ENCODE results near the gene SDHB.

SDHB gene

DNA sequence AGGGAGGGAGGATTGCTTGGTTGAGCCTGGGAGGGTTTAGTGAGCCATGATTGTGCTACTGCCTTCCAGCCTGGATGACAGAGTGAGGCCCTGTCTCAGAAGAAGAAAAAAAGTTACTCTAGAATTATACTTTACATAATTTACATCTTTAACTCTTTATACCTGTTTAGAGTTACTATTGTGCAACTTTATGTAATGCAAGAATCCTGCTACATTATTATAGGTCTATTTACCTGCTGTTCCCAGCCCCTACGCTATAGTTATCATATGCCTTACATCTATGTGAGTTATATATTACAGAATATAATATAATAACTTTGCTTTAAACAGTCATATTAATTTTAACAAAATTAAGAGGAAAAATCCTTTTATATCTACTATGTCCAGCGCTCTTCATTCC, 14.3 kb downstream of the SDHB start:
- Histone ChIP-seq H4K20me1 (ENCODE audit: low read depth, low read length) (no peaks in the 10 kb centered on the region; the same call in 1 of the 2 replicates), H3K9me3 (ENCODE audit: insufficient read depth, low read length) (no peaks in the 10 kb centered on the region), H3K27me3 (ENCODE audit: low read length) (no peaks in the 10 kb centered on the region), H2AFZ (ENCODE audit: low read depth, low read length, severe bottlenecking) (no peak overlapping the region), H3K27ac (ENCODE audit: low read depth, low read length) (no peak overlapping the region), H3F3A (ENCODE audit: insufficient read depth) (peaks cover 11% of the 10 kb centered on the region; the same call in 1 of the 2 replicates), H3K9ac (ENCODE audit: low read length) (no peak overlapping the region), H3K79me2 (ENCODE audit: insufficient read depth, low read length) (0 out of 2 replicates have a peak, but pooled peaks cover 5% of the 10 kb centered on the region), H3K36me3 (ENCODE audit: low read length) (peaks cover 17% of the 10 kb centered on the region; the same call in 1 of the 2 replicates), H3K9me2 (replicated peaks; ENCODE audit: insufficient read depth, low read length) (no peaks in the 10 kb centered on the region), H3K4me3 (ENCODE audit: insufficient read depth, low read length, poor library complexity, severe bottlenecking) (no peak overlapping the region), H3K4me2 (ENCODE audit: low read depth, low read length, poor library complexity, severe bottlenecking) (no peak overlapping the region)
- no peak for TF ChIP-seq EZH2phosphoT487 (conservative IDR thresholded peaks at IDR 0.05; ENCODE audit: low read length)
- TF ChIP-seq, protein P1, sequence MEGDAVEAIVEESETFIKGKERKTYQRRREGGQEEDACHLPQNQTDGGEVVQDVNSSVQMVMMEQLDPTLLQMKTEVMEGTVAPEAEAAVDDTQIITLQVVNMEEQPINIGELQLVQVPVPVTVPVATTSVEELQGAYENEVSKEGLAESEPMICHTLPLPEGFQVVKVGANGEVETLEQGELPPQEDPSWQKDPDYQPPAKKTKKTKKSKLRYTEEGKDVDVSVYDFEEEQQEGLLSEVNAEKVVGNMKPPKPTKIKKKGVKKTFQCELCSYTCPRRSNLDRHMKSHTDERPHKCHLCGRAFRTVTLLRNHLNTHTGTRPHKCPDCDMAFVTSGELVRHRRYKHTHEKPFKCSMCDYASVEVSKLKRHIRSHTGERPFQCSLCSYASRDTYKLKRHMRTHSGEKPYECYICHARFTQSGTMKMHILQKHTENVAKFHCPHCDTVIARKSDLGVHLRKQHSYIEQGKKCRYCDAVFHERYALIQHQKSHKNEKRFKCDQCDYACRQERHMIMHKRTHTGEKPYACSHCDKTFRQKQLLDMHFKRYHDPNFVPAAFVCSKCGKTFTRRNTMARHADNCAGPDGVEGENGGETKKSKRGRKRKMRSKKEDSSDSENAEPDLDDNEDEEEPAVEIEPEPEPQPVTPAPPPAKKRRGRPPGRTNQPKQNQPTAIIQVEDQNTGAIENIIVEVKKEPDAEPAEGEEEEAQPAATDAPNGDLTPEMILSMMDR (IDR thresholded peaks at IDR 0.05; ENCODE audit: insufficient read depth, low read length, poor library complexity, severe bottlenecking): no peak

DNA sequence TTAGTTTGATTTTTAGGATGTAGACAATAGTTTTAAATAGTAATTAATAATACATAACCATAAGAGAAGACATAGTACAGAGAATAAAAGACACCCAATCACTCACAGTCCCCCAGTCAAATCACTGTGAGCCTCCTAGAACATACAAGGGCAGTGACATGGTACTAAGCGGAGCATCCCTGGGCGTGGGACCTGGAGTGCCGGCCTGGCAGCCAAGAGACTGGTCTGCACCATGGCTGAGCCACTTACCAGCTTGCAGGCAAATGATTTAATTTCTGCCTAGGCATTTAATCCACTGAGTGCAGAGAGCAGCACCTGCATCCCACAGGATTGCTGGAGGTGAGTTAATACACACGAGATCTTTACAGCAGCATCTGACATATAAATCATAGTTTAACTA, 20.4 kb downstream of the SDHB start:
- H3K4me2 ChIP-seq (ENCODE audit: low read depth, low read length, poor library complexity, severe bottlenecking): no peak overlapping the region
- H3K27me3 ChIP-seq (ENCODE audit: low read length): no peaks in the 10 kb centered on the region
- no peaks in the 10 kb centered on the region for H3K36me3 ChIP-seq (ENCODE audit: low read length)
- H3K79me2 ChIP-seq (ENCODE audit: insufficient read depth, low read length): 0 out of 2 replicates have a peak, but pooled peaks cover 12% of the 10 kb centered on the region
- H3F3A ChIP-seq (ENCODE audit: insufficient read depth): 0 out of 2 replicates have a peak, but pooled peaks cover 3% of the 10 kb centered on the region
- no peaks in the 10 kb centered on the region for H3K9me3 ChIP-seq (ENCODE audit: insufficient read depth, low read length)
- no peak overlapping the region for H3K9ac ChIP-seq (ENCODE audit: low read length)
- H4K20me1 ChIP-seq (ENCODE audit: low read depth, low read length): no peaks in the 10 kb centered on the region; the same call in 1 of the 2 replicates
- H2AFZ ChIP-seq (ENCODE audit: low read depth, low read length, severe bottlenecking): no peak overlapping the region
- H3K9me2 ChIP-seq (replicated peaks; ENCODE audit: insufficient read depth, low read length): no peaks in the 10 kb centered on the region
- TF ChIP-seq EZH2phosphoT487 (conservative IDR thresholded peaks at IDR 0.05; ENCODE audit: low read length): no peak
- TF ChIP-seq, protein P1 (IDR thresholded peaks at IDR 0.05; ENCODE audit: insufficient read depth, low read length, poor library complexity, severe bottlenecking): no peak
- H3K4me3 ChIP-seq (ENCODE audit: insufficient read depth, low read length, poor library complexity, severe bottlenecking): no peak overlapping the region
- H3K27ac ChIP-seq (ENCODE audit: low read depth, low read length): no peak overlapping the region

DNA sequence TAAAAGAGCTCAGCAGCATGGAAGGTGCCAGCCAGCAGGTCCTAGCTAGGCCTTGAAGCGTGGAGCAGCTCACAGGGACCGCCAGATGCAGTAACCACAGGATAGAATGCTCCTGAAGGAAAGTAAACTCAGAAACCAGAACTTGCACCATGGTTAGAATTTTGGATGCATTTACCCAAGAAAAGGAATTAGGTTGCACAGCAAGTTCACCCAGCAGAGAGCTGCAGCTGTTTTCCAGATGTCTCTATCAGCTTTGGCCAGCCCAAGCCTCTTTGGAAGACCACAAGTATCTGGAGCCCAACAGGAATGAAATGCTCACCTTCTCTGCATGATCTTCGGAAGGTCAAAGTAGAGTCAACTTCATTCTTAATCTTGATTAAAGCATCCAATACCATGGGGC, 21.1 kb downstream of the SDHB start:
- no peak overlapping the region for H3K9ac ChIP-seq (ENCODE audit: low read length)
- H3K79me2 ChIP-seq (ENCODE audit: insufficient read depth, low read length): 0 out of 2 replicates have a peak, but pooled peaks cover 12% of the 10 kb centered on the region
- H3K36me3 ChIP-seq (ENCODE audit: low read length): no peaks in the 10 kb centered on the region
- no peaks in the 10 kb centered on the region for H3K27me3 ChIP-seq (ENCODE audit: low read length)
- H3K27ac ChIP-seq (ENCODE audit: low read depth, low read length): no peak overlapping the region
- no peak overlapping the region for H2AFZ ChIP-seq (ENCODE audit: low read depth, low read length, severe bottlenecking)
- TF ChIP-seq, protein P1 (IDR thresholded peaks at IDR 0.05; ENCODE audit: insufficient read depth, low read length, poor library complexity, severe bottlenecking): no peak
- TF ChIP-seq EZH2phosphoT487 (conservative IDR thresholded peaks at IDR 0.05; ENCODE audit: low read length): no peak
- 0 out of 2 replicates have a peak, but pooled peaks cover 3% of the 10 kb centered on the region for H3F3A ChIP-seq (ENCODE audit: insufficient read depth)
- H3K4me3 ChIP-seq (ENCODE audit: insufficient read depth, low read length, poor library complexity, severe bottlenecking): no peak overlapping the region
- no peaks in the 10 kb centered on the region for H3K9me3 ChIP-seq (ENCODE audit: insufficient read depth, low read length)
- H4K20me1 ChIP-seq (ENCODE audit: low read depth, low read length): no peaks in the 10 kb centered on the region; the same call in 1 of the 2 replicates
- no peaks in the 10 kb centered on the region for H3K9me2 ChIP-seq (replicated peaks; ENCODE audit: insufficient read depth, low read length)
- H3K4me2 ChIP-seq (ENCODE audit: low read depth, low read length, poor library complexity, severe bottlenecking): no peak overlapping the region
